ENCODE results near the gene LINGO4.
A peak's percentile ranks its signal among the peaks of the same experiment; 100 is the strongest.
"Not testable (repeated sequence)": the region's sequence is repeated elsewhere in the genome, so short reads cannot be mapped to it uniquely, and the experiment has no call there.

The LINGO4 gene

DNA sequence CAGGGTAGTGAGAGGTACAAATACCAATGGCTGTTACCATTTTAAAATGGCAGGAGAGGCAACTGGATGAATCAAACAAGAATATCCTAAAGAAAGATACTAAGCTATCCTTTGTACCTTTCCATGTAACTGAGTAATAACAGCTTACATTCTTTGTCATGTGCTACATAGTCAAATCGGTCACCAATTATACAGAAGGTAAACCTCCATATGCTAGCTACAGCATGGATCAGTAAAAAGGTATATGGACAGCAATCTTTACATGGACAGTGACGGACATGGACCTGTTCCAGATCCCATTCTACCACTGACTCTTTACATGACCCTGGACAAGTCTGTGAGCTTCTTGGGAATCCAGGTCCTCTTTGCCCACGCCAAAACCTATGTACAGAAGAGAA is 28.6 kb downstream of the LINGO4 start:
- no peak for DNase-seq (ENCODE audit: low read depth)
- no peak overlapping the region for H3K4me3 ChIP-seq (ENCODE audit: low read depth, low read length)
- TF ChIP-seq, protein P1, sequence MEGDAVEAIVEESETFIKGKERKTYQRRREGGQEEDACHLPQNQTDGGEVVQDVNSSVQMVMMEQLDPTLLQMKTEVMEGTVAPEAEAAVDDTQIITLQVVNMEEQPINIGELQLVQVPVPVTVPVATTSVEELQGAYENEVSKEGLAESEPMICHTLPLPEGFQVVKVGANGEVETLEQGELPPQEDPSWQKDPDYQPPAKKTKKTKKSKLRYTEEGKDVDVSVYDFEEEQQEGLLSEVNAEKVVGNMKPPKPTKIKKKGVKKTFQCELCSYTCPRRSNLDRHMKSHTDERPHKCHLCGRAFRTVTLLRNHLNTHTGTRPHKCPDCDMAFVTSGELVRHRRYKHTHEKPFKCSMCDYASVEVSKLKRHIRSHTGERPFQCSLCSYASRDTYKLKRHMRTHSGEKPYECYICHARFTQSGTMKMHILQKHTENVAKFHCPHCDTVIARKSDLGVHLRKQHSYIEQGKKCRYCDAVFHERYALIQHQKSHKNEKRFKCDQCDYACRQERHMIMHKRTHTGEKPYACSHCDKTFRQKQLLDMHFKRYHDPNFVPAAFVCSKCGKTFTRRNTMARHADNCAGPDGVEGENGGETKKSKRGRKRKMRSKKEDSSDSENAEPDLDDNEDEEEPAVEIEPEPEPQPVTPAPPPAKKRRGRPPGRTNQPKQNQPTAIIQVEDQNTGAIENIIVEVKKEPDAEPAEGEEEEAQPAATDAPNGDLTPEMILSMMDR (IDR thresholded peaks at IDR 0.05; ENCODE audit: low read depth, low read length, missing control alignments): no peak

DNA sequence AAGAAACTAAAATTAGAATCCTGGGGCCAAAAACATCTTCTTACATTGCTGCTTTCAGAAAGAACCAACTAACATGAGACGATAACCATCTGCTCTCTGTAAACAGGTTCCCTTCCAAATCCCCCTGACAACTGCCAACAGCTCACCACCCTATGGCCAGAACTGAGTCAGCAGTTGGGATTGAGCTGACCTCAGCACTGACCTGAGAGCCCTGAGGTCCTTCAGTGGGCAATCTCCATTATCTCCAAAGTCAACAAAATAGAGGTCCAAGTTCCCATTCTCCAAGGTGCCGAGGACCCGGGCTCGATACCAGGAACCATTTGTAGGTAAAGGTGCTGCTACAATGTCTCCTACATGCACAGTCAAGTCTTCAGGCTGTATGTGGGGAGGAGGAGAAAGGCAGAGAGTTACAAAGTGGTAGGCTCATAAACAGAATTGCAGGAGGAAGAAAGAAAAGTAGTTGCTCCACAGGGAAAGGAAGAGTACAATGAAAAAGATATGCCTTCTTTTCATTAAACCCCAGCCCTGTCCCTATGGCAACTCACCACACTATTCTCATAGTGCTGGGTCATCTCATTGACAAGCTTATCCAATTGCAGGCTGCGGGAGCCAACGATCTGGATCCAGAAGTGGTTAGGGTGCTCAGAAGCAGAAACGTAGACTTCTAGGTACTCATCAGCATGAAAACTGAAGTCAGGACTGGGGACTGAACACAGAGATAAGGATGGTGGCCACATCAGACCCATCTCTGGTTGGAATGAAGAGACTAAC is 29.1 kb downstream of the LINGO4 start:
- no peak overlapping the region for H3K4me3 ChIP-seq (ENCODE audit: low read depth, low read length)
- TF ChIP-seq, protein P1 (IDR thresholded peaks at IDR 0.05; ENCODE audit: low read depth, low read length, missing control alignments): no peak

DNA sequence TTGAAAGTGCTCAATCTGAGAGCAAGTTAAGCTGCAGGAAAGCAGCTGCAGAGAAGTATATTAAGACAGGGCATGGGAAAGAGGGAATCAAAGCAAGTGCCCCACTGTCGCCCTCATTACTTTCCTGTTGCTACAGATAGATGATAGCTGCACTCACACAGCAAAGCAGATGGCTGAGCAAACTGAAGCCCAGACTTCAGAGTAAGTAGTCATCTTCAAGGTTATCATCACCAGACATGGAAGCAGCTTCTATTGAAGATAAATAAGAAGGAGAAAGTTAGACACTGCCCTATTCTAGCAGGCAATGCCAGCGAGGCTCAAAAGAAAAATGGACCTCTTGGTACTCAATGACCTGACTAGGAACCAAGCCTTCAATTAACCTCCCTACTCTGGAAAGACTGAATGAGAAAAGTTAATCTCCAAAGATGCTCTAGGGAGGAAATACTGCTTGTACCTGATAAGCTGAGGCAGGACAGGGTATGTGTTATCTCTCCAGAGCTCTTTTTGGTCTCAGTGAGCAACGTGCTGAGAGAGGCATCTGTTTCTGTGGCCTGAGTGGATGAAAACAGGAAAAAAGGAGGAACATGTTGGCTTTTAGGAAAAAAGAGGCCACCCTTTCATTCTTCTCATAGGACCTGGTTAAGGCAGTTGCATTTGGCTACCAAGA is 30.8 kb downstream of the LINGO4 start:
- TF ChIP-seq, protein P1 (IDR thresholded peaks at IDR 0.05; ENCODE audit: low read depth, low read length, missing control alignments): no peak
- DNase-seq (ENCODE audit: low read depth): no peak
- H3K4me3 ChIP-seq (ENCODE audit: low read depth, low read length): no peak overlapping the region

More for the DNA sequence above, 29.1 kb downstream of the LINGO4 start:
- DNase-seq (ENCODE audit: low read depth): no peak

DNA sequence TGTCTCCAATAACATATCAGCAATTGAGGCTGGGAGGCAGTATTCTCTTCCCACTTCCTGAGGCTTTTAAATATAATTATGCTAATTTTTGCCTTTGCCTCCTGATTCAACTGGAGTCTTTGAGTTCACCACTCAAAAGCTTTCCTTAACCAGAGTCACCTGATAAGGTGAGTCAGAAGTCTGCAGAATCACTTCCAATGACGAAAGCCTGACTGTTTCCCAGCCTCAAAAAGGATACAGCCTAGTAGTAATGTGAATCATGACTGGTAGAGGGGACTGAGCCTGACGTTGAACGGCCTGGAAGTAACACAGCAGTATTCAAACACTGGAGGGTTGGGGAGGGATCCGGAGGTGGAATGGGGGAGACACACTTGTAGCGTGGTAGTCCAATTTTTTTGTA is 31.5 kb downstream of the LINGO4 start:
- DNase-seq (ENCODE audit: low read depth): no peak
- no peak overlapping the region for H3K4me3 ChIP-seq (ENCODE audit: low read depth, low read length)
- TF ChIP-seq, protein P1 (IDR thresholded peaks at IDR 0.05; ENCODE audit: low read depth, low read length, missing control alignments): no peak

DNA sequence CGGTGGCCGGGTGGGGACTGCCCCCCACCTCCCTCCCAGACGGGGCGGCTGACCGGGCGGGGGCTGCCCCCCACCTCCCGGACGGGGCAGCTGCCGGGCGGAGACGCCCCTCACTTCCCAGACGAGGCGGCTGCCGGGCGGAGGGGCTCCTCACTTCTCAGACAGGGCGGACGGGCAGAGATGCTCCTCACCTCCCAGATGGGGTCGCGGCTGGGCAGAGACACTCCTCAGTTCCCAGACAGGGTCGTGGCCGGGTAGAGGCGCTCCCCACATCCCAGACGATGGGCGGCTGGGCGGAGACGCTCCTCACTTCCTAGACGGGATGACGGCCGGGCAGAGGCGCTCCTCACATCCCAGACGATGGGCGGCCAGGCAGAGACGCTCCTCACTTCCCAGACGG is 35.9 kb downstream of the LINGO4 start:
- DNase-seq (ENCODE audit: low read depth); H3K4me3 ChIP-seq (ENCODE audit: low read depth, low read length): not testable (repeated sequence)

DNA sequence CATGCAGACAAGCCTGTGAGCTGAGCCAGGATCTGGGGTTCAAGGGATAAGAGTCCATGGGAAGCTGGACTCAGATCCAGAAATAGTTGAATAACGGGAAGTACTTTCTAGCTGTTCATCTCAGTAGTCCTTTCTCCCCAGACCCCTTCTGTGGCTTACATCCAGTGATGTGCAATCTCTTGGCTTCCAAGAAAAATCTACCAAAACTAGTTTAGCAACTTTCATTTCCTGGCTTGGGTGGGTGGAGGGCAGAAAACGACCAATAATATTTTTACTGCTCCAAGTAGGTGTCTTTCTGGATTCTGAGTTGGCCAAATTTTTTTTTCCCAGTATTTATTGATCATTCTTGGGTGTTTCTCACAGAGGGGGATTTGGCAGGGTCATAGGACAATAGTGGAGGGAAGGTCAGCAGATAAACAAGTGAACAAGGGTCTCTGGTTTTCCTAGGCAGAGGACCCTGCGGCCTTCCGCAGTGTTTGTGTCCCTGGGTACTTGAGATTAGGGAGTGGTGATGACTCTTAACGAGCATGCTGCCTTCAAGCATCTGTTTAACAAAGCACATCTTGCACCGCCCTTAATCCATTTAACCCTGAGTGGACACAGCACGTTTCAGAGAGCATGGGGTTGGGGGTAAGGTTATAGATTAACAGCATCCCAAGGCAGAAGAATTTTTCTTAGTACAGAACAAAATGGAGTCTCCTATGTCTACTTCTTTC is 36.7 kb downstream of the LINGO4 start:
- not testable (repeated sequence) for DNase-seq (ENCODE audit: low read depth)

DNA sequence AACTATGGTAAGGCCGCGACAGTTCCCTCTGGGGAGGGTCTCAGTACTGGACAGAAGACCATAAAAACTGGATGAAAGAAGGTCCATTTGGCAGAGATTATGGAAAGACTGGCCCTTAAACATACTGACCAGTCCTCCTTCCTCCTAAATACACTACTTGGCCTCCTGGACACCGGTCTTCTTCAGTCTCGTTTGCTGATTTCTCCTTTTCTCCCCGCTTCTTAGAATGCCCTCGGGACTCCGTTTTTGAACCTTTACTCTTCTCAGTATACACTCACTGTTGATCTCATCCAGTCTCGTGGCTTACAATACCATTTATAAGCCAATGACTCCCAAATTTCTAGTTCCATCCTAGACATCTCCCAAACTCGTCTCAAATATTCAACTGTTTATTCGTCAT is 41.2 kb downstream of the LINGO4 start:
- peak overlapping the region; percentile 92 for H3K4me3 ChIP-seq (ENCODE audit: low read depth, low read length)
- TF ChIP-seq, protein P1 (IDR thresholded peaks at IDR 0.05; ENCODE audit: low read depth, low read length, missing control alignments): no peak
- no peak for DNase-seq (ENCODE audit: low read depth)

More for the DNA sequence above, 36.7 kb downstream of the LINGO4 start:
- not testable (repeated sequence) for H3K4me3 ChIP-seq (ENCODE audit: low read depth, low read length)

Measured in GM12864 (cell line).